NB4 (cell line): ENCODE data around the gene VAV3.

Experiments used
- MYC ChIP-seq: IDR thresholded peaks from 2 replicates; pipeline ENCODE4 v1.6.1; 2011; ENCODE audit warnings: low read depth, low read length
- POLR2A ChIP-seq: IDR thresholded peaks from 2 replicates; pipeline ENCODE4 v1.6.1; 2011; ENCODE audit warnings: mild to moderate bottlenecking; ENCODE audit not compliant: insufficient read length; ENCODE audit errors: extremely low read depth
- TF ChIP-seq, protein P1 (sequence below): IDR thresholded peaks from one replicate; pipeline ENCODE4 v1.5.1; 2012; ENCODE audit warnings: low read depth, low read length

- TF ChIP-seq, protein P1, sequence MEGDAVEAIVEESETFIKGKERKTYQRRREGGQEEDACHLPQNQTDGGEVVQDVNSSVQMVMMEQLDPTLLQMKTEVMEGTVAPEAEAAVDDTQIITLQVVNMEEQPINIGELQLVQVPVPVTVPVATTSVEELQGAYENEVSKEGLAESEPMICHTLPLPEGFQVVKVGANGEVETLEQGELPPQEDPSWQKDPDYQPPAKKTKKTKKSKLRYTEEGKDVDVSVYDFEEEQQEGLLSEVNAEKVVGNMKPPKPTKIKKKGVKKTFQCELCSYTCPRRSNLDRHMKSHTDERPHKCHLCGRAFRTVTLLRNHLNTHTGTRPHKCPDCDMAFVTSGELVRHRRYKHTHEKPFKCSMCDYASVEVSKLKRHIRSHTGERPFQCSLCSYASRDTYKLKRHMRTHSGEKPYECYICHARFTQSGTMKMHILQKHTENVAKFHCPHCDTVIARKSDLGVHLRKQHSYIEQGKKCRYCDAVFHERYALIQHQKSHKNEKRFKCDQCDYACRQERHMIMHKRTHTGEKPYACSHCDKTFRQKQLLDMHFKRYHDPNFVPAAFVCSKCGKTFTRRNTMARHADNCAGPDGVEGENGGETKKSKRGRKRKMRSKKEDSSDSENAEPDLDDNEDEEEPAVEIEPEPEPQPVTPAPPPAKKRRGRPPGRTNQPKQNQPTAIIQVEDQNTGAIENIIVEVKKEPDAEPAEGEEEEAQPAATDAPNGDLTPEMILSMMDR = no peak
- TF ChIP-seq MYC (no peak), POLR2A (no peak)
These were observed 173.6 kb downstream of the VAV3 start for GRCh38 chr1:107791348-107791747.
